CD4-positive, alpha-beta T cell (primary cell): ENCODE results near the gene LARP4. TPM values are rescaled to one million over a fixed set of nuclear protein-coding genes. Genes with fewer than 3 reads are reported as not detected.
"Not testable (repeated sequence)": the region's sequence is repeated elsewhere in the genome, so short reads cannot be mapped to it uniquely, and the experiment has no call there.

Experiments used
- ATAC-seq: fragments of 200-7000 bp; cut with Tn5 transposase; one replicate; pipeline ENCODE4 v1.10.0; 2022; ENCODE audit warnings: mild to moderate bottlenecking; ENCODE audit not compliant: poor library complexity
- CTCF ChIA-PET: fragments of 350-600 bp; sonication (Branson Sonifier 250); formaldehyde crosslinking; loops from one replicate; lab custom pipeline; 2021; ENCODE audit warnings: antibody characterized with exemption, inconsistent platforms; lab: Charles Lee
- POLR2A ChIA-PET: fragments of 350-600 bp; sonication (Branson Sonifier 250); formaldehyde crosslinking; loops from one replicate; lab custom pipeline; 2021; ENCODE audit warnings: antibody characterized with exemption, inconsistent platforms; lab: Charles Lee
- DNase-seq, 14 experiments: peaks; one replicate each; pipeline ENCODE4 v3.0.0-alpha.2; 2013 to 2020; ENCODE audit warnings: mixed read lengths in 2 of 14
- H3K27ac ChIP-seq, 2 donors: one replicate each; pipeline versions ENCODE4 v1.5.1 to v1.7.0; 2013; ENCODE audit warnings: low read length in 2 of 2, low read depth in 1 of 2, mild to moderate bottlenecking in 1 of 2
- H3K27me3 ChIP-seq, 2 experiments: 1 replicate in 1 of 2; 2 replicates in 1 of 2; pipeline versions ENCODE4 v1.6.1 to v1.7.0; 2013; ENCODE audit warnings: low read length in 2 of 2, control low read depth in 1 of 2, mild to moderate bottlenecking in 1 of 2, moderate library complexity in 1 of 2; ENCODE audit not compliant: insufficient read depth in 2 of 2, control insufficient read depth in 1 of 2
- H3K36me3 ChIP-seq: one replicate; pipeline ENCODE4 v1.6.1; 2013; ENCODE audit warnings: low read length, control low read depth; ENCODE audit not compliant: insufficient read depth
- H3K4me1 ChIP-seq: one replicate; pipeline ENCODE4 v1.6.1; 2013; ENCODE audit warnings: low read length, control low read depth; ENCODE audit not compliant: insufficient read depth
- H3K4me3 ChIP-seq: one replicate; pipeline ENCODE4 v1.5.1; 2013; ENCODE audit warnings: mild to moderate bottlenecking, low read length, moderate library complexity
- H3K9me3 ChIP-seq, 2 experiments: 1 replicate in 1 of 2; 2 replicates in 1 of 2; pipeline versions ENCODE4 v1.6.1 to v1.7.0; 2013; ENCODE audit warnings: low read length in 2 of 2, mild to moderate bottlenecking in 2 of 2, control low read depth in 1 of 2, moderate library complexity in 1 of 2; ENCODE audit not compliant: control insufficient read depth in 1 of 2, insufficient read depth in 1 of 2
- H3K27ac Mint-ChIP-seq: one replicate; pipeline ENCODE4 v1.8.0; 2020; ENCODE audit warnings: mixed read lengths
- H3K27me3 Mint-ChIP-seq: one replicate; pipeline ENCODE4 v1.8.0; 2021; ENCODE audit warnings: mixed read lengths
- H3K36me3 Mint-ChIP-seq: one replicate; pipeline ENCODE4 v1.8.0; 2021; ENCODE audit warnings: low read depth, mixed read lengths
- H3K4me1 Mint-ChIP-seq: one replicate; pipeline ENCODE4 v1.8.0; 2021; ENCODE audit warnings: low read depth, mixed read lengths
- H3K4me3 Mint-ChIP-seq: one replicate; pipeline ENCODE4 v1.8.0; 2020; ENCODE audit warnings: mild to moderate bottlenecking, mixed read lengths
- H3K9me3 Mint-ChIP-seq: one replicate; pipeline ENCODE4 v1.8.0; 2020; ENCODE audit warnings: mixed read lengths
- intact Hi-C, 2 experiments: fragments of 100-400 bp; cut with DNase I in 1 of 2; cut with micrococcal nuclease in 1 of 2; formaldehyde crosslinking; loops; one replicate each; pipeline versions ENCODE4 v1.15.1 to v1.9.0; 2023 to 2025; cut with DNase I, micrococcal nuclease
- total RNA-seq, 174 experiments: library from RNA in 2 of 174; stranded (reverse) in 2 of 174; gene quantifications; one replicate each; pipeline ENCODE4 v1.2.3 and lab custom pipeline; 2021 to 2026
- TF ChIP-seq, protein P1 (sequence below): fragments of 200-600 bp; IDR thresholded peaks from one replicate; pipeline ENCODE4 v1.8.0; 2022; ENCODE audit warnings: antibody characterized with exemption, mild to moderate bottlenecking

Gene LARP4
- total RNA-seq, 2 experiments from 2014 or later, result 17.6 to 18.1 TPM

DNA sequence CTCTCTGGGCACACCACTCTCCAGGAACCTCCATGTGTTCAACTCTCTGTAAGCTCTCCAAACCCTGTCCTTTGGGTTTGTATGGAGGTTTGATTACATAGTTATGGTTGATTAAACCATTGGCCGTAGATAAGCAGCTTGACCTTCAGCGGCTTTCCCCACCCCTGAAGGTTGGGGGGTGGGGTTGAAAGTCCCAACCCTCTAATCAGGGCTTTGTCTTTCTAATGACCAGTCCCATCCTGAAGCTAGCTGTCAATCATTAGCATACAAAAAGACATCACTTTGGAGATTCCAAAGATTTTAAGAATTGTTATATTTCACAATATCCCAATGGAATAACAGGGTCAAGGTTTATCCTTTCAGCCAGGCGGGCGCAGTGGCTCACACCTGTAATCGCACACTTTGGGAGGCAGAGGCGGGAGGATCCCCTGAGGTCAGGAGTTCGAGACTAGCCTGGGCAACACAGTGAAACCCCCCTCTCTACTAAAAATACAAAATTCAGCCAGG lies 12.7 kb upstream of the LARP4 start:
- H3K9me3 ChIP-seq, result no peaks in the 10 kb centered on the region
- Mint-ChIP-seq H3K4me3 (no peak overlapping the region), H3K9me3 (no peaks in the 10 kb centered on the region), H3K4me1 (no peaks in the 10 kb centered on the region), H3K36me3 (no peaks in the 10 kb centered on the region), H3K27ac (no peak overlapping the region), H3K27me3 (no peaks in the 10 kb centered on the region)
- H3K27ac ChIP-seq, result no peak overlapping the region
- ChIA-PET POLR2A (no interaction called here), CTCF (no interaction called here)
- no peak overlapping the region for H3K4me3 ChIP-seq
- H3K4me1 ChIP-seq, result no peaks in the 10 kb centered on the region
- no peak for ATAC-seq
- intact Hi-C loops, result no loop called here
- H3K36me3 ChIP-seq, result no peaks in the 10 kb centered on the region
- no peaks in the 10 kb centered on the region for H3K27me3 ChIP-seq
- DNase-seq, result no peak
- TF ChIP-seq, protein P1, sequence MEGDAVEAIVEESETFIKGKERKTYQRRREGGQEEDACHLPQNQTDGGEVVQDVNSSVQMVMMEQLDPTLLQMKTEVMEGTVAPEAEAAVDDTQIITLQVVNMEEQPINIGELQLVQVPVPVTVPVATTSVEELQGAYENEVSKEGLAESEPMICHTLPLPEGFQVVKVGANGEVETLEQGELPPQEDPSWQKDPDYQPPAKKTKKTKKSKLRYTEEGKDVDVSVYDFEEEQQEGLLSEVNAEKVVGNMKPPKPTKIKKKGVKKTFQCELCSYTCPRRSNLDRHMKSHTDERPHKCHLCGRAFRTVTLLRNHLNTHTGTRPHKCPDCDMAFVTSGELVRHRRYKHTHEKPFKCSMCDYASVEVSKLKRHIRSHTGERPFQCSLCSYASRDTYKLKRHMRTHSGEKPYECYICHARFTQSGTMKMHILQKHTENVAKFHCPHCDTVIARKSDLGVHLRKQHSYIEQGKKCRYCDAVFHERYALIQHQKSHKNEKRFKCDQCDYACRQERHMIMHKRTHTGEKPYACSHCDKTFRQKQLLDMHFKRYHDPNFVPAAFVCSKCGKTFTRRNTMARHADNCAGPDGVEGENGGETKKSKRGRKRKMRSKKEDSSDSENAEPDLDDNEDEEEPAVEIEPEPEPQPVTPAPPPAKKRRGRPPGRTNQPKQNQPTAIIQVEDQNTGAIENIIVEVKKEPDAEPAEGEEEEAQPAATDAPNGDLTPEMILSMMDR, result no peak

DNA sequence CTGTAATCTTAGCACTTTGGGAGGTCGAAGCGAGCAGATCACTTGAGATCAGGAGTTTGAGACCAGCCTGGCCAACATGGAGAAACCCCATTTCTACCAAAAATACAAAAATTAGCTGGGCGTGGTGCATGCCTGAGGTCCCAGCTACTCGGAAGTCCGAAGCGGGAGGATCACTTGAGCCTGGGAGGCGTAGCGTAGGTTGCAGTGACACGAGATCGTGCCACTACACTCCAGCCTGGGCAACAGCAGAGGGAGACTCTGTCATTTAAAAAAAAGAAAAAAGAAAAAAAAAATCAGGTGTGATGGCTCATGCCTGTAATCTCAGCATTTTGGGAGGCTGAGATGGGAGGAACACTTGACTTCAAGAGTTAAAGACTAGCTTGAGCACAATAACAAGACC lies 11.9 kb upstream of the LARP4 start:
- H3K27ac Mint-ChIP-seq, H3K4me1 Mint-ChIP-seq, H3K36me3 ChIP-seq, DNase-seq, H3K27me3 ChIP-seq, CTCF ChIA-PET, H3K27ac ChIP-seq, H3K27me3 Mint-ChIP-seq, H3K4me3 Mint-ChIP-seq, H3K4me1 ChIP-seq, POLR2A ChIA-PET, H3K9me3 Mint-ChIP-seq, H3K9me3 ChIP-seq, H3K4me3 ChIP-seq, intact Hi-C loops, ATAC-seq, H3K36me3 Mint-ChIP-seq: not testable (repeated sequence)

DNA sequence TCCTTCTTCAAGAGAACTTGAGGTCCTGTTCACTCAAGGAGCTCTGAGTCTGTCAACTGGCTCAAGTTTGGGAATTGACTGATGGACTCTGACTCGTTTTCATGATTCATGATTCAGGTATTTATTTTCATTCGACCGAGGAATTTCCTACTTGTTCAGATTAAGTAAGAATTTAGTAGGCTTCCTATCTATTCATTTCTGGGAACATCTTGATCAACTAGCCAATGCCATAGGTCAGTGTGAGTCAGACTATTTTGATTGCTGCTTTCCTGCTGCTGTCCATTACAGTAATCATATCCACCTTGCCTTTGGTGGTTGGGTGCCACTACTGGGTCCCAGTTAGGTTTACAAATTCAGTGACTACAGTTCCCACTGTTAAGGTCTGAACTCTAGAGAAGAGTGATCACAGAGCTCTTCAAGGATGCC lies 10.4 kb upstream of the LARP4 start:
- Histone ChIP-seq H3K4me1 (no peaks in the 10 kb centered on the region), H3K4me3 (no peak overlapping the region), H3K27ac (no peak overlapping the region), H3K36me3 (no peaks in the 10 kb centered on the region), H3K9me3 (no peaks in the 10 kb centered on the region), H3K27me3 (no peaks in the 10 kb centered on the region)
- H3K4me1 Mint-ChIP-seq, result no peaks in the 10 kb centered on the region
- ChIA-PET POLR2A (no interaction called here), CTCF (no interaction called here)
- no peaks in the 10 kb centered on the region for H3K9me3 Mint-ChIP-seq
- no peak overlapping the region for H3K27ac Mint-ChIP-seq
- H3K4me3 Mint-ChIP-seq, result no peak overlapping the region
- TF ChIP-seq, protein P1, result no peak
- H3K27me3 Mint-ChIP-seq, result no peaks in the 10 kb centered on the region
- no peak for ATAC-seq
- intact Hi-C loops, result no loop called here
- H3K36me3 Mint-ChIP-seq, result no peaks in the 10 kb centered on the region
- DNase-seq, result no peak

GRCh38 chr12:50394469-50395029 lies 6.1 kb upstream of the LARP4 start:
- H3K4me1 ChIP-seq, result no peaks in the 10 kb centered on the region
- no peaks in the 10 kb centered on the region for H3K27me3 ChIP-seq
- no peak for DNase-seq
- no peak overlapping the region for H3K4me3 Mint-ChIP-seq
- intact Hi-C loops, result no loop called here
- H3K27ac ChIP-seq, result no peak overlapping the region
- H3K27me3 Mint-ChIP-seq, result peaks cover 11% of the 10 kb centered on the region
- ChIA-PET CTCF (interaction anchor here (1.4 kb wide), 1 partner anchor 427 kb away, joined by 3 read pairs; no protein-coding TSS in a partner anchor), POLR2A (no interaction called here)
- no peak overlapping the region for H3K27ac Mint-ChIP-seq
- H3K4me1 Mint-ChIP-seq, result no peaks in the 10 kb centered on the region
- no peak overlapping the region for H3K4me3 ChIP-seq
- H3K36me3 ChIP-seq, result no peaks in the 10 kb centered on the region
- H3K9me3 ChIP-seq, result no peaks in the 10 kb centered on the region
- no peaks in the 10 kb centered on the region for H3K9me3 Mint-ChIP-seq
- no peak for ATAC-seq
- TF ChIP-seq, protein P1, result no peak
- H3K36me3 Mint-ChIP-seq, result no peaks in the 10 kb centered on the region
